Measurements from ENCODE around the gene TFR2. TPM values are rescaled to one million over a fixed set of nuclear protein-coding genes. Genes with fewer than 3 reads are reported as not detected.

TFR2 gene
- total and polyA plus RNA-seq, 2 of the 13 experiments (the other 11 are each of a cell fraction or from before 2014, with no cell fraction given) = 36.9 to 64.2 TPM

DNA sequence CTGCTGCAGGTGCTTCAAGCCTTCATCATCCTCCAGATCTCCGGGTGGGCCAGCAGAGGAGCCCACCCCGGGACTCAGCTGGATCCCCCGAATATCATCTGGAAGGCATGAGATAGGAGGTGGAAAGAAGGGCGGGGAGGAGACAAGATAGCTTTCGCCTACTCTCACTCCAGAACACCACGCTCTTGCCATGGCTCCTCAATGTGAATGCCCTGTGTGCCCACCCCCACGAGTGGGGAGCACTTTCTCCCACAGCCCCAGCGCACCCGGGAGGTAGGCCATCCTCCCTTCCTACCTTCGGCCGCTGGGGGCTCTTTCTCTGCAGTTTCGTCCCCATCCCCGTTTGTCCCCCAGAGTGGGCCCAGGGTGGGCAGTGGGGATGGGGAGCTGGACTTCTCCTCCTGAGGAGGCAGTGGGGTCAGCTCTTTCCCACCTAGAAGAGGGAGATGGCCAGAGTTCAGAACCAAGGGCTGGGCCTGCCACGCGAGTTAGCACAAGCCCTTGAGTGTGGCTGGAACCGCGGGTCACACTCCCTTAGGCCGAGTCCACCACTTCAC is 43.8 kb upstream of the TFR2 start (continued):
- TF ChIP-seq, protein P1, sequence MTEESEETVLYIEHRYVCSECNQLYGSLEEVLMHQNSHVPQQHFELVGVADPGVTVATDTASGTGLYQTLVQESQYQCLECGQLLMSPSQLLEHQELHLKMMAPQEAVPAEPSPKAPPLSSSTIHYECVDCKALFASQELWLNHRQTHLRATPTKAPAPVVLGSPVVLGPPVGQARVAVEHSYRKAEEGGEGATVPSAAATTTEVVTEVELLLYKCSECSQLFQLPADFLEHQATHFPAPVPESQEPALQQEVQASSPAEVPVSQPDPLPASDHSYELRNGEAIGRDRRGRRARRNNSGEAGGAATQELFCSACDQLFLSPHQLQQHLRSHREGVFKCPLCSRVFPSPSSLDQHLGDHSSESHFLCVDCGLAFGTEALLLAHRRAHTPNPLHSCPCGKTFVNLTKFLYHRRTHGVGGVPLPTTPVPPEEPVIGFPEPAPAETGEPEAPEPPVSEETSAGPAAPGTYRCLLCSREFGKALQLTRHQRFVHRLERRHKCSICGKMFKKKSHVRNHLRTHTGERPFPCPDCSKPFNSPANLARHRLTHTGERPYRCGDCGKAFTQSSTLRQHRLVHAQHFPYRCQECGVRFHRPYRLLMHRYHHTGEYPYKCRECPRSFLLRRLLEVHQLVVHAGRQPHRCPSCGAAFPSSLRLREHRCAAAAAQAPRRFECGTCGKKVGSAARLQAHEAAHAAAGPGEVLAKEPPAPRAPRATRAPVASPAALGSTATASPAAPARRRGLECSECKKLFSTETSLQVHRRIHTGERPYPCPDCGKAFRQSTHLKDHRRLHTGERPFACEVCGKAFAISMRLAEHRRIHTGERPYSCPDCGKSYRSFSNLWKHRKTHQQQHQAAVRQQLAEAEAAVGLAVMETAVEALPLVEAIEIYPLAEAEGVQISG (CRISPR knock-in tag; IDR thresholded peaks at IDR 0.05) = no peak
- no peak for TF ChIP-seq ZZZ3 (CRISPR knock-in tag; IDR thresholded peaks at IDR 0.05; ENCODE audit: borderline replicate concordance)
- no peak for TF ChIP-seq MIXL1 (CRISPR knock-in tag; IDR thresholded peaks at IDR 0.05)
- TF ChIP-seq ZNF768 (CRISPR knock-in tag; IDR thresholded peaks at IDR 0.05) = no peak
- TF ChIP-seq ZNF317 (CRISPR knock-in tag; IDR thresholded peaks at IDR 0.05) = no peak
- TF ChIP-seq, protein P2, sequence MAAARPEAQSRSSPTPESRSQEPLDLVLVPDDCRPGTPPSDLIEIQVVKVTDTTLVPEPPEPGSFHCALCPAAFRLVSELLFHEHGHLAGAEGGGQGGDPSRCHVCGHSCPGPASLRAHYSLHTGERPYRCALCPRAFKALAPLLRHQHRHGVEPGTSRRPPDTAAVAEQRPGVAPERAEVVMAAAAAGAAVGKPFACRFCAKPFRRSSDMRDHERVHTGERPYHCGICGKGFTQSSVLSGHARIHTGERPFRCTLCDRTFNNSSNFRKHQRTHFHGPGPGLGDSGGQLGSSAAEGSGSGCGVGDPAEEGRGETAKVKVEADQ (CRISPR knock-in tag; IDR thresholded peaks at IDR 0.05; ENCODE audit: borderline replicate concordance) = no peak
- TF ChIP-seq, protein P3, sequence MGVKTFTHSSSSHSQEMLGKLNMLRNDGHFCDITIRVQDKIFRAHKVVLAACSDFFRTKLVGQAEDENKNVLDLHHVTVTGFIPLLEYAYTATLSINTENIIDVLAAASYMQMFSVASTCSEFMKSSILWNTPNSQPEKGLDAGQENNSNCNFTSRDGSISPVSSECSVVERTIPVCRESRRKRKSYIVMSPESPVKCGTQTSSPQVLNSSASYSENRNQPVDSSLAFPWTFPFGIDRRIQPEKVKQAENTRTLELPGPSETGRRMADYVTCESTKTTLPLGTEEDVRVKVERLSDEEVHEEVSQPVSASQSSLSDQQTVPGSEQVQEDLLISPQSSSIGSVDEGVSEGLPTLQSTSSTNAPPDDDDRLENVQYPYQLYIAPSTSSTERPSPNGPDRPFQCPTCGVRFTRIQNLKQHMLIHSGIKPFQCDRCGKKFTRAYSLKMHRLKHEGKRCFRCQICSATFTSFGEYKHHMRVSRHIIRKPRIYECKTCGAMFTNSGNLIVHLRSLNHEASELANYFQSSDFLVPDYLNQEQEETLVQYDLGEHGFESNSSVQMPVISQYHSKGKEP (CRISPR knock-in tag; IDR thresholded peaks at IDR 0.05) = no peak
- TF ChIP-seq ZNF644 (CRISPR knock-in tag; IDR thresholded peaks at IDR 0.05; ENCODE audit: low read depth) = no peak
